ENCODE measurements around the gene PPP2R5C.

- no peak for TF ChIP-seq KLF13 (tag; IDR thresholded peaks at IDR 0.05; ENCODE audit: borderline replicate concordance, low read depth)
- no peak for TF ChIP-seq ZBTB26 (CRISPR knock-in tag; IDR thresholded peaks at IDR 0.05)
- TF ChIP-seq POLR2A (conservative IDR thresholded peaks at IDR 0.05), result no peak
- TF ChIP-seq IFI16 (CRISPR knock-in tag; IDR thresholded peaks at IDR 0.05), result no peak
- no peak for TF ChIP-seq KDM1A (IDR thresholded peaks at IDR 0.05)
- no peak for TF ChIP-seq SIX5 (IDR thresholded peaks at IDR 0.05; ENCODE audit: borderline replicate concordance in 1 of 2, insufficient read depth in 1 of 2, low read depth in 1 of 2, low read length in 2 of 2)
- TF ChIP-seq SREBF2 (CRISPR knock-in tag; IDR thresholded peaks at IDR 0.05), result no peak
- no peak for TF ChIP-seq TAF15 (IDR thresholded peaks at IDR 0.05; ENCODE audit: low read depth, low read length)
- TF ChIP-seq TAF1 (IDR thresholded peaks at IDR 0.05; ENCODE audit: control insufficient read depth, extremely low read depth, insufficient read depth, low read length, severe bottlenecking), result no peak
- TF ChIP-seq KHSRP (IDR thresholded peaks at IDR 0.05), result no peak
- TF ChIP-seq JUN (IDR thresholded peaks at IDR 0.05; ENCODE audit: borderline replicate concordance, low read depth, low read length), result no peak
- TF ChIP-seq JUN (CRISPR knock-in tag; IDR thresholded peaks at IDR 0.05; ENCODE audit: borderline replicate concordance), result no peak
Measured at GRCh38 chr14:101770183-101770582, 8.7 kb downstream of the PPP2R5C start.
